ENCODE measurements around the gene EPX.
"Not testable (repeated sequence)": the region's sequence is repeated elsewhere in the genome, so short reads cannot be mapped to it uniquely, and the experiment has no call there.

The EPX gene

GRCh38 chr17:58192612-58193011, at the start of gene EPX:
TSS of gene EPX (plus strand) at chr17:58192726. CDS start at chr17:58192847, 121 bp downstream.
- no peak for DNase-seq (ENCODE audit: low spot score)
- no peak for TF ChIP-seq CTCF (IDR thresholded peaks at IDR 0.05)
- Histone ChIP-seq H3K27ac (no peak within 1 kb of the TSS), H3K4me3 (no peak within 1 kb of the TSS)

- not testable (repeated sequence) for DNase-seq (ENCODE audit: low spot score); H3K27ac ChIP-seq; H3K4me3 ChIP-seq
These were observed 49.2 kb upstream of the EPX start for GRCh38 chr17:58143335-58143734.

- Histone ChIP-seq H3K27ac (no peak overlapping the region), H3K4me3 (no peak overlapping the region)
- TF ChIP-seq CTCF (IDR thresholded peaks at IDR 0.05) = no peak
- DNase-seq (ENCODE audit: low spot score) = no peak
These were observed 47.7 kb upstream of the EPX start for GRCh38 chr17:58144801-58145200.

GRCh38 chr17:58147930-58148434, 44.5 kb upstream of the EPX start, which contains the start of gene OR4D1:
TSS of gene OR4D1 (plus strand) at chr17:58148384. CDS start at chr17:58155154, 6,770 bp downstream.
- H3K4me3 ChIP-seq = no peak within 1 kb of the TSS
- TF ChIP-seq CTCF (IDR thresholded peaks at IDR 0.05) = no peak
- DNase-seq (ENCODE audit: low spot score) = no peak
- H3K27ac ChIP-seq = no peak within 1 kb of the TSS

GRCh38 chr17:58148609-58149008, 43.9 kb upstream of the EPX start:
- no peak overlapping the region for H3K4me3 ChIP-seq
- no peak overlapping the region for H3K27ac ChIP-seq
- no peak for DNase-seq (ENCODE audit: low spot score)
- no peak for TF ChIP-seq CTCF (IDR thresholded peaks at IDR 0.05)

GRCh38 chr17:58150394-58150793, 42.1 kb upstream of the EPX start:
- H3K4me3 ChIP-seq = no peak overlapping the region
- no peak for TF ChIP-seq CTCF (IDR thresholded peaks at IDR 0.05)
- no peak overlapping the region for H3K27ac ChIP-seq
- no peak for DNase-seq (ENCODE audit: low spot score)

GRCh38 chr17:58153046-58153445, 39.5 kb upstream of the EPX start:
- no peak for DNase-seq (ENCODE audit: low spot score)
- Histone ChIP-seq H3K4me3 (no peak overlapping the region), H3K27ac (no peak overlapping the region)
- TF ChIP-seq CTCF (IDR thresholded peaks at IDR 0.05) = no peak

- H3K27ac ChIP-seq = no peak overlapping the region
- no peak overlapping the region for H3K4me3 ChIP-seq
- no peak for DNase-seq (ENCODE audit: low spot score)
- TF ChIP-seq CTCF (IDR thresholded peaks at IDR 0.05) = no peak
These were observed 38.9 kb upstream of the EPX start for GRCh38 chr17:58153671-58154070.

Measured in coronary artery (tissue), 2 donors.